Effector CD8-positive, alpha-beta T cell (primary cell): ENCODE results near the gene REPIN1.

Experiments used
- DNase-seq: peaks from one replicate; lab custom pipeline; 2025; lab: John Stamatoyannopoulos, UW
- total RNA-seq, 4 experiments: gene quantifications; one replicate each; lab custom pipeline; 2026; lab: John Stamatoyannopoulos, UW

Gene REPIN1
- total RNA-seq = 62.5 to 114 (median 80.9) reads per million in 4 experiments

GRCh38 chr7:150368096-150368883 is at the start of gene REPIN1:
TSS of gene REPIN1 (plus strand) at chr7:150368822. CDS start at chr7:150369712, 890 bp downstream.
- DNase-seq = peak; percentile 56

- DNase-seq = no peak
These were observed 46.9 kb upstream of the REPIN1 start for GRCh38 chr7:150321788-150322113.

- peak; percentile 14 for DNase-seq
These were observed 46.3 kb upstream of the REPIN1 start for GRCh38 chr7:150322114-150322832.

- peak; percentile 45 for DNase-seq
These were observed 45.6 kb upstream of the REPIN1 start, which contains the start of the genes ACTR3C and LRRC61 for GRCh38 chr7:150322833-150323681. TSS of gene ACTR3C (minus strand) at chr7:150323545. CDS start at chr7:150295296, 28,249 bp downstream. TSS of gene LRRC61 (plus strand) at chr7:150323355. CDS start at chr7:150336862, 13,507 bp downstream.

- no peak for DNase-seq
These were observed 44.8 kb upstream of the REPIN1 start for GRCh38 chr7:150323682-150324372.

- no peak for DNase-seq
These were observed 44.2 kb upstream of the REPIN1 start for GRCh38 chr7:150324373-150324961.

GRCh38 chr7:150325110-150325611 is 43.5 kb upstream of the REPIN1 start:
- no peak for DNase-seq

- no peak for DNase-seq
These were observed 42.7 kb upstream of the REPIN1 start for GRCh38 chr7:150325901-150326300.

GRCh38 chr7:150326657-150327268 is 41.9 kb upstream of the REPIN1 start:
- DNase-seq = no peak

GRCh38 chr7:150327308-150327707 is 41.3 kb upstream of the REPIN1 start:
- no peak for DNase-seq

GRCh38 chr7:150329331-150330120 is 39.1 kb upstream of the REPIN1 start:
- DNase-seq = no peak

- DNase-seq = no peak
These were observed 38.3 kb upstream of the REPIN1 start for GRCh38 chr7:150330211-150330885.

- DNase-seq = no peak
These were observed 35.6 kb upstream of the REPIN1 start for GRCh38 chr7:150332852-150333635.

GRCh38 chr7:150333659-150334058 is 35.0 kb upstream of the REPIN1 start:
- no peak for DNase-seq

GRCh38 chr7:150334108-150334507 is 34.5 kb upstream of the REPIN1 start:
- no peak for DNase-seq

- no peak for DNase-seq
These were observed 33.4 kb upstream of the REPIN1 start for GRCh38 chr7:150335108-150335773.

GRCh38 chr7:150335774-150336112 is 32.9 kb upstream of the REPIN1 start:
- DNase-seq = no peak

GRCh38 chr7:150336746-150337145 is 31.9 kb upstream of the REPIN1 start:
- DNase-seq = no peak
